ENCODE data around the gene FAM13C. TPM values are rescaled to one million over a fixed set of nuclear protein-coding genes. Genes with fewer than 3 reads are reported as not detected.
A peak's percentile ranks its signal among the peaks of the same experiment; 100 is the strongest.
"Not testable (repeated sequence)": the region's sequence is repeated elsewhere in the genome, so short reads cannot be mapped to it uniquely, and the experiment has no call there.

The FAM13C gene
- polyA plus RNA-seq, 4 donors = 1.1 to 3.3 (median 3.0) TPM; not detected in 1

DNA sequence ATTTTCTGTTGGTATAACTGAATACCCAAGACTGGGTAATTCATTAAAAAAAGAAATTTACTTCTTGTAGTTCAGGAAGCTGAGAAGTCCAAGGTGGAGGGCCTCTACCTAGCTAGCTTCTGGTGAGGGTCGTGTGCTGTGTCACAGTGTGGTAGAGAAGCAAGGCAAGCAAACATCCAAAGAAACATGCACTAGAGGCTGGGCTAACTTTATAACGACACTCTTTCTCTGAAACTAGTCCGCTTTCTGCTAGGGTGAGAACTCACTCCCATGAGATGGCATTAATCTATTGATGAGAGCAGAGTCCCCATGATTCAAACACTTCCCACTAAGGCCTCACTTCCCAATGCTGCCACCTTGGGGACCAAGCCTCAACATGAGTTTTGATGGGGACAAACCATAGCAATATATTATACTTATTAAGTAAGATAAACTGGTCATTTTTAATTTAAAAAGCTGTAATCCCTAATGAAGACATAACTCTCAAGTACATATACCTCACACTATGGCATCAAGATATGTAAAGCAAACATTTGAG, 135.1 kb downstream of the FAM13C start:
- Histone ChIP-seq H3K27ac (ENCODE audit: low read depth in 1 of 3, low read length in 2 of 3) (no peak overlapping the region), H3K4me1 (ENCODE audit: control insufficient read depth in 3 of 3, insufficient read depth in 2 of 3, low read depth in 1 of 3, low read length in 2 of 3) (no peaks in the 10 kb centered on the region), H3K9me3 (ENCODE audit: control insufficient read depth in 2 of 2, insufficient read depth in 1 of 2, low read depth in 1 of 2, low read length in 1 of 2) (no peaks in the 10 kb centered on the region), H3K27me3 (ENCODE audit: control insufficient read depth in 3 of 3, insufficient read depth in 3 of 3, low read length in 3 of 3) (no peaks in the 10 kb centered on the region), H3K36me3 (ENCODE audit: control insufficient read depth in 3 of 3, insufficient read depth in 2 of 3, low read depth in 1 of 3, low read length in 3 of 3) (peaks cover 0 to 2% (median 0%) of the 10 kb centered on the region in 3 donors), H3K4me3 (ENCODE audit: low read depth in 1 of 3, low read length in 3 of 3) (no peak overlapping the region)
- no peak for FAIRE-seq
- WGBS, 3 donors = 85 to 89% (median 88%) methylated on average over 3 of the region's 3 CpGs
- DNase-seq = peak in 1 of 2 donors; percentile 4

GRCh38 chr10:59225211-59225610, 137.1 kb downstream of the FAM13C start:
- H3K27me3 ChIP-seq (ENCODE audit: control insufficient read depth in 3 of 3, insufficient read depth in 3 of 3, low read length in 3 of 3) = no peaks in the 10 kb centered on the region
- no peaks in the 10 kb centered on the region for H3K9me3 ChIP-seq (ENCODE audit: control insufficient read depth in 2 of 2, insufficient read depth in 1 of 2, low read depth in 1 of 2, low read length in 1 of 2)
- no peak overlapping the region for H3K4me3 ChIP-seq (ENCODE audit: low read depth in 1 of 3, low read length in 3 of 3)
- no peaks in the 10 kb centered on the region for H3K4me1 ChIP-seq (ENCODE audit: control insufficient read depth in 3 of 3, insufficient read depth in 2 of 3, low read depth in 1 of 3, low read length in 2 of 3)
- DNase-seq = peak in 1 of 2 donors; percentile 17
- H3K27ac ChIP-seq (ENCODE audit: low read depth in 1 of 3, low read length in 2 of 3) = no peak overlapping the region
- H3K36me3 ChIP-seq (ENCODE audit: control insufficient read depth in 3 of 3, insufficient read depth in 2 of 3, low read depth in 1 of 3, low read length in 3 of 3) = peaks cover 0 to 1% (median 0%) of the 10 kb centered on the region in 3 donors
- FAIRE-seq = no peak

DNA sequence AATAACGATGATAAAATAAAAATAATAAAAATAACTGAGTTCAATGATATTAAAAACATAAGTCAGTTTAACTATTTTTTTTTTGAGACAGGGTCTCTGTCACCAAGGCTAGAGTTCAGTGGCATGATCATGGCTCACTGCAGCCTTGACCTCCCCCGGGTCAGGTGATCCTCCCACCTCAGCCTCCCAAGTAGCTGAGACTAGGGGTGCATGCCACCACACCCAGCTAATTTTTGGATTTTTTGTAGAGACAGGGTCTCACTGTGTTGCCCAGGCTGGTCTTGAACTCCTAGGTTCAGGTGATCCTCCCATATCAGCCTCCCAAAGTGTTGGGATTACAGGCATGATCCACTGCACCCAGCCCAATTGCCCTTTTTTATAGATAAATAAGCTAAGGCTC, 138.8 kb downstream of the FAM13C start:
- not testable (repeated sequence) for H3K4me1 ChIP-seq (ENCODE audit: control insufficient read depth in 3 of 3, insufficient read depth in 2 of 3, low read depth in 1 of 3, low read length in 2 of 3); H3K36me3 ChIP-seq (ENCODE audit: control insufficient read depth in 3 of 3, insufficient read depth in 2 of 3, low read depth in 1 of 3, low read length in 3 of 3); H3K4me3 ChIP-seq (ENCODE audit: low read depth in 1 of 3, low read length in 3 of 3); DNase-seq; H3K27ac ChIP-seq (ENCODE audit: low read depth in 1 of 3, low read length in 2 of 3); H3K27me3 ChIP-seq (ENCODE audit: control insufficient read depth in 3 of 3, insufficient read depth in 3 of 3, low read length in 3 of 3); FAIRE-seq; H3K9me3 ChIP-seq (ENCODE audit: control insufficient read depth in 2 of 2, insufficient read depth in 1 of 2, low read depth in 1 of 2, low read length in 1 of 2)
- WGBS, 3 donors = 82 to 97% (median 88%) methylated on average over 2 of the region's 2 CpGs

GRCh38 chr10:59222788-59223187, 139.6 kb downstream of the FAM13C start:
- DNase-seq = peak; percentile 4 to 13
- no peak overlapping the region for H3K4me3 ChIP-seq (ENCODE audit: low read depth in 1 of 3, low read length in 3 of 3)
- H3K9me3 ChIP-seq (ENCODE audit: control insufficient read depth in 2 of 2, insufficient read depth in 1 of 2, low read depth in 1 of 2, low read length in 1 of 2) = no peaks in the 10 kb centered on the region
- no peak overlapping the region for H3K27ac ChIP-seq (ENCODE audit: low read depth in 1 of 3, low read length in 2 of 3)
- H3K36me3 ChIP-seq (ENCODE audit: control insufficient read depth in 3 of 3, insufficient read depth in 2 of 3, low read depth in 1 of 3, low read length in 3 of 3) = no peaks in the 10 kb centered on the region
- no peaks in the 10 kb centered on the region for H3K27me3 ChIP-seq (ENCODE audit: control insufficient read depth in 3 of 3, insufficient read depth in 3 of 3, low read length in 3 of 3)
- FAIRE-seq = no peak
- no peaks in the 10 kb centered on the region for H3K4me1 ChIP-seq (ENCODE audit: control insufficient read depth in 3 of 3, insufficient read depth in 2 of 3, low read depth in 1 of 3, low read length in 2 of 3)

DNA sequence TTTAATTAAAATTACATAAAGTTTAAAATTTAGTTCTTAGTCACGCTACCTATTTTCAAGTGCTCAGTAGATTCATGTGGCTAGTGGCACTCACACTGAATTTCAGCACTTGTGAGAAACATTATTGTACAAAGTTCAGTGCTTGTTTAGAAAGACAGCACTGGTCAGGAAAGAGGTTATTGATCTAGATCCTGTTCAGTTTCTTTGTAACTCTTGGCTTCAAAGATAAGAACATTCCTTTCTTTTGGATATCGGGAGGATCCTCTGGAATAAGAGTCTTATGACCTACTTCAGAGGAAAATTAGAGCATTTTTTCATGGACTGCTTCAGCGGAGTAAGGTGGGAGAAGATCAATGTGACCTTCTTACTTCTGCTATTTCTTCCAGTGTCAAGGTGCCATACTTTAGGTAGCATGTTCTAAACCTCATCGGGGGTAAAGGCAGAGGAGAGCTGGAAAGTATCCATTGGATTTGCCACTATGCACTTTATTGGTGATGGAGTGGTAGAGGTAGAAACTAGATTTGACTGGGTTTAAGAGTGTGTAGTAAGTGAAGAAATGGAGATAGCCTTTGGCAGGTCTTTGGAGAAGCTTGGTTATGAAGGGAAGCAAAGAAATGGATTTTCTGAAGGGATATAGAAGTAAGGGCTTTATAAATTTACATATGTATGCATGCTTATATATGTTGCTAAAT, 146.0 kb downstream of the FAM13C start:
- no peak overlapping the region for H3K27ac ChIP-seq (ENCODE audit: low read depth in 1 of 3, low read length in 2 of 3)
- FAIRE-seq (no peak), DNase-seq (no peak)
- H3K4me1 ChIP-seq (ENCODE audit: control insufficient read depth in 3 of 3, insufficient read depth in 2 of 3, low read depth in 1 of 3, low read length in 2 of 3) = no peaks in the 10 kb centered on the region
- WGBS, 3 donors = 60 to 67% (median 67%) methylated on average over 4 of the region's 4 CpGs
- H3K4me3 ChIP-seq (ENCODE audit: low read depth in 1 of 3, low read length in 3 of 3) = no peak overlapping the region
- peaks cover 0 to 1% (median 0%) of the 10 kb centered on the region in 3 donors for H3K36me3 ChIP-seq (ENCODE audit: control insufficient read depth in 3 of 3, insufficient read depth in 2 of 3, low read depth in 1 of 3, low read length in 3 of 3)
- H3K27me3 ChIP-seq (ENCODE audit: control insufficient read depth in 3 of 3, insufficient read depth in 3 of 3, low read length in 3 of 3) = no peaks in the 10 kb centered on the region
- H3K9me3 ChIP-seq (ENCODE audit: control insufficient read depth in 2 of 2, insufficient read depth in 1 of 2, low read depth in 1 of 2, low read length in 1 of 2) = no peaks in the 10 kb centered on the region

GRCh38 chr10:59214160-59214559, 148.2 kb downstream of the FAM13C start:
- no peaks in the 10 kb centered on the region for H3K4me1 ChIP-seq (ENCODE audit: control insufficient read depth in 3 of 3, insufficient read depth in 2 of 3, low read depth in 1 of 3, low read length in 2 of 3)
- H3K27ac ChIP-seq (ENCODE audit: low read depth in 1 of 3, low read length in 2 of 3) = no peak overlapping the region
- FAIRE-seq = peak; percentile 68
- H3K36me3 ChIP-seq (ENCODE audit: control insufficient read depth in 3 of 3, insufficient read depth in 2 of 3, low read depth in 1 of 3, low read length in 3 of 3) = peaks cover 0 to 3% (median 0%) of the 10 kb centered on the region in 3 donors
- H3K27me3 ChIP-seq (ENCODE audit: control insufficient read depth in 3 of 3, insufficient read depth in 3 of 3, low read length in 3 of 3) = no peaks in the 10 kb centered on the region
- no peaks in the 10 kb centered on the region for H3K9me3 ChIP-seq (ENCODE audit: control insufficient read depth in 2 of 2, insufficient read depth in 1 of 2, low read depth in 1 of 2, low read length in 1 of 2)
- no peak for DNase-seq
- H3K4me3 ChIP-seq (ENCODE audit: low read depth in 1 of 3, low read length in 3 of 3) = no peak overlapping the region
- WGBS, 3 donors = 92 to 98% (median 94%) methylated on average over 1 of the region's 1 CpG

DNA sequence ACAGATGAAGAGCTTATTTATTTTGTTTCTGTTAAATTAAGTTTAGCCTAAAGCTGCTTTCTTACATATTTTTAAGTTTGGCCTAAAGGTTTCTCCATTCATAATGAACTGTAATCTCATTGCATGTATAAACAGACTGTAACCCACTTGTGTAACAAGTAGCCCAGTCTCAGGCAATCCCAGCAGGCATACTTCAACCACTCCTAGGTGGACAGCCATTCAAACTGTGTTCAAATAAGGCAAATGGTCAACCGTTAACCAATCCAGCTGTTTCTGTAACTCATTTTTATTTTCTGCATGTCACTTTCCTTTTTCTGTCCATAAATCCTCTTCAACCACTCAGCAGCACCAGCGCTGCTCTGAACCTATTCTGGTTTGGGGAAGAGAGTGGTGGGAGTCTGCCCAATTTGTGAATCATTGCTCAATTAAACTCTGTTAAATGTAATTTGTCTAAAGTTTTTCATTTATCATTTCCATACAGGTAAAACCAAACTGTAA, 150.0 kb downstream of the FAM13C start:
- H3K36me3 ChIP-seq (ENCODE audit: control insufficient read depth in 3 of 3, insufficient read depth in 2 of 3, low read depth in 1 of 3, low read length in 3 of 3) = peaks cover 0 to 11% (median 0%) of the 10 kb centered on the region in 3 donors
- 79 to 94% (median 86%) methylated on average over 2 of the region's 2 CpGs for WGBS, 3 donors
- FAIRE-seq = no peak

GRCh38 chr10:59206204-59206720, 156.1 kb downstream of the FAM13C start:
- 85 to 88% (median 87%) methylated on average over 5 of the region's 5 CpGs for WGBS, 3 donors
- FAIRE-seq (no peak), DNase-seq (no peak)
- H3K36me3 ChIP-seq (ENCODE audit: control insufficient read depth in 3 of 3, insufficient read depth in 2 of 3, low read depth in 1 of 3, low read length in 3 of 3) = peaks cover 0 to 15% (median 3%) of the 10 kb centered on the region in 3 donors
- H3K27me3 ChIP-seq (ENCODE audit: control insufficient read depth in 3 of 3, insufficient read depth in 3 of 3, low read length in 3 of 3) = no peaks in the 10 kb centered on the region
- no peaks in the 10 kb centered on the region for H3K9me3 ChIP-seq (ENCODE audit: control insufficient read depth in 2 of 2, insufficient read depth in 1 of 2, low read depth in 1 of 2, low read length in 1 of 2)
- H3K4me3 ChIP-seq (ENCODE audit: low read depth in 1 of 3, low read length in 3 of 3) = no peak overlapping the region
- no peak overlapping the region for H3K27ac ChIP-seq (ENCODE audit: low read depth in 1 of 3, low read length in 2 of 3)
- H3K4me1 ChIP-seq (ENCODE audit: control insufficient read depth in 3 of 3, insufficient read depth in 2 of 3, low read depth in 1 of 3, low read length in 2 of 3) = no peaks in the 10 kb centered on the region

More for the DNA sequence above, 150.0 kb downstream of the FAM13C start:
- no peaks in the 10 kb centered on the region for H3K4me1 ChIP-seq (ENCODE audit: control insufficient read depth in 3 of 3, insufficient read depth in 2 of 3, low read depth in 1 of 3, low read length in 2 of 3)
- H3K27me3 ChIP-seq (ENCODE audit: control insufficient read depth in 3 of 3, insufficient read depth in 3 of 3, low read length in 3 of 3) = no peaks in the 10 kb centered on the region
- no peak overlapping the region for H3K4me3 ChIP-seq (ENCODE audit: low read depth in 1 of 3, low read length in 3 of 3)
- no peak overlapping the region for H3K27ac ChIP-seq (ENCODE audit: low read depth in 1 of 3, low read length in 2 of 3)
- no peaks in the 10 kb centered on the region for H3K9me3 ChIP-seq (ENCODE audit: control insufficient read depth in 2 of 2, insufficient read depth in 1 of 2, low read depth in 1 of 2, low read length in 1 of 2)
- DNase-seq = no peak

All from small intestine (tissue), 7 donors.